ENCODE measurements around the gene SKAP1. TPM values are rescaled to one million over a fixed set of nuclear protein-coding genes. Genes with fewer than 3 reads are reported as not detected.

SKAP1 gene
- polyA plus RNA-seq, 3 donors = 0.13 to 1.0 (median 0.52) TPM

GRCh38 chr17:48270899-48271298 lies 159.1 kb downstream of the SKAP1 start:
- no peak overlapping the region for H3K4me2 ChIP-seq (replicated peaks; ENCODE audit: extremely low read depth, low read length, poor library complexity, severe bottlenecking)
- no peaks in the 10 kb centered on the region for H3K79me2 ChIP-seq (ENCODE audit: insufficient read depth, low read length)
- no peaks in the 10 kb centered on the region for H3K4me1 ChIP-seq (ENCODE audit: control insufficient read depth in 1 of 2, insufficient read depth in 2 of 2, low read length in 2 of 2)
- H3K9me3 Mint-ChIP-seq = peaks cover 0 to 2% (median 0%) of the 10 kb centered on the region in 7 donors
- intact Hi-C loops (cut with micrococcal nuclease) = no loop called here
- no peaks in the 10 kb centered on the region for H3K4me1 Mint-ChIP-seq
- no peak overlapping the region for H3K9ac ChIP-seq (ENCODE audit: insufficient read depth, low read length, poor library complexity, severe bottlenecking)
- peaks cover 10 to 12% (median 11%) of the 10 kb centered on the region in 3 donors for H3K27me3 Mint-ChIP-seq (ENCODE audit: low read depth in 3 of 3)
- H3K9me3 ChIP-seq (replicated peaks in 1 of 2; ENCODE audit: control insufficient read depth in 1 of 2, insufficient read depth in 1 of 2, low read length in 2 of 2) = no peaks in the 10 kb centered on the region
- peaks cover 3 to 4% of the 10 kb centered on the region in 2 donors for H3K27me3 ChIP-seq (ENCODE audit: control insufficient read depth in 2 of 2, insufficient read depth in 2 of 2, low read length in 2 of 2)
- H3K27ac ChIP-seq (ENCODE audit: low read depth in 1 of 2, low read length in 2 of 2) = no peak overlapping the region
- no peak overlapping the region for H3K4me3 ChIP-seq (replicated peaks in 1 of 3; ENCODE audit: low read depth in 2 of 3, low read length in 3 of 3)
- TF ChIP-seq, protein P1, sequence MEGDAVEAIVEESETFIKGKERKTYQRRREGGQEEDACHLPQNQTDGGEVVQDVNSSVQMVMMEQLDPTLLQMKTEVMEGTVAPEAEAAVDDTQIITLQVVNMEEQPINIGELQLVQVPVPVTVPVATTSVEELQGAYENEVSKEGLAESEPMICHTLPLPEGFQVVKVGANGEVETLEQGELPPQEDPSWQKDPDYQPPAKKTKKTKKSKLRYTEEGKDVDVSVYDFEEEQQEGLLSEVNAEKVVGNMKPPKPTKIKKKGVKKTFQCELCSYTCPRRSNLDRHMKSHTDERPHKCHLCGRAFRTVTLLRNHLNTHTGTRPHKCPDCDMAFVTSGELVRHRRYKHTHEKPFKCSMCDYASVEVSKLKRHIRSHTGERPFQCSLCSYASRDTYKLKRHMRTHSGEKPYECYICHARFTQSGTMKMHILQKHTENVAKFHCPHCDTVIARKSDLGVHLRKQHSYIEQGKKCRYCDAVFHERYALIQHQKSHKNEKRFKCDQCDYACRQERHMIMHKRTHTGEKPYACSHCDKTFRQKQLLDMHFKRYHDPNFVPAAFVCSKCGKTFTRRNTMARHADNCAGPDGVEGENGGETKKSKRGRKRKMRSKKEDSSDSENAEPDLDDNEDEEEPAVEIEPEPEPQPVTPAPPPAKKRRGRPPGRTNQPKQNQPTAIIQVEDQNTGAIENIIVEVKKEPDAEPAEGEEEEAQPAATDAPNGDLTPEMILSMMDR (IDR thresholded peaks at IDR 0.05) = no peak
- no peak overlapping the region for H3K4me3 Mint-ChIP-seq
- no peak overlapping the region for H3K27ac Mint-ChIP-seq
- DNase-seq = no peak
- no peaks in the 10 kb centered on the region for H3K36me3 ChIP-seq (replicated peaks in 1 of 2; ENCODE audit: control insufficient read depth in 1 of 2, insufficient read depth in 2 of 2, low read length in 2 of 2)
- H4K20me1 ChIP-seq (ENCODE audit: insufficient read depth, low read length) = no peaks in the 10 kb centered on the region
- no peak overlapping the region for H2AFZ ChIP-seq (ENCODE audit: insufficient read depth, low read depth, low read length, poor library complexity, severe bottlenecking)
- H3K36me3 Mint-ChIP-seq = no peaks in the 10 kb centered on the region
- no CpG with 5 or more reads among the region's 2 CpGs for WGBS (ENCODE audit: insufficient coverage)

- WGBS (ENCODE audit: insufficient coverage) = no CpG with 5 or more reads among the region's 1 CpG
- H3K9me3 ChIP-seq (replicated peaks in 1 of 2; ENCODE audit: control insufficient read depth in 1 of 2, insufficient read depth in 1 of 2, low read length in 2 of 2) = no peaks in the 10 kb centered on the region
- TF ChIP-seq, protein P1 (IDR thresholded peaks at IDR 0.05) = no peak
- H3K27me3 ChIP-seq (ENCODE audit: control insufficient read depth in 2 of 2, insufficient read depth in 2 of 2, low read length in 2 of 2) = no peaks in the 10 kb centered on the region
- intact Hi-C loops (cut with micrococcal nuclease) = no loop called here
- no peak overlapping the region for H3K27ac ChIP-seq (ENCODE audit: low read depth in 1 of 2, low read length in 2 of 2)
- H3K9me3 Mint-ChIP-seq = peaks cover 0 to 2% (median 0%) of the 10 kb centered on the region in 7 donors
- H3K4me1 ChIP-seq (ENCODE audit: control insufficient read depth in 1 of 2, insufficient read depth in 2 of 2, low read length in 2 of 2) = no peaks in the 10 kb centered on the region
- H3K4me3 Mint-ChIP-seq = no peak overlapping the region
- peaks cover 7 to 18% (median 15%) of the 10 kb centered on the region in 3 donors for H3K27me3 Mint-ChIP-seq (ENCODE audit: low read depth in 3 of 3)
- no peaks in the 10 kb centered on the region for H3K36me3 Mint-ChIP-seq
- H4K20me1 ChIP-seq (ENCODE audit: insufficient read depth, low read length) = no peaks in the 10 kb centered on the region
- no peak overlapping the region for H3K27ac Mint-ChIP-seq
- no peak overlapping the region for H2AFZ ChIP-seq (ENCODE audit: insufficient read depth, low read depth, low read length, poor library complexity, severe bottlenecking)
- H3K4me3 ChIP-seq (replicated peaks in 1 of 3; ENCODE audit: low read depth in 2 of 3, low read length in 3 of 3) = no peak overlapping the region
- H3K4me2 ChIP-seq (replicated peaks; ENCODE audit: extremely low read depth, low read length, poor library complexity, severe bottlenecking) = no peak overlapping the region
- no peaks in the 10 kb centered on the region for H3K4me1 Mint-ChIP-seq
- no peak overlapping the region for H3K9ac ChIP-seq (ENCODE audit: insufficient read depth, low read length, poor library complexity, severe bottlenecking)
- no peaks in the 10 kb centered on the region for H3K36me3 ChIP-seq (replicated peaks in 1 of 2; ENCODE audit: control insufficient read depth in 1 of 2, insufficient read depth in 2 of 2, low read length in 2 of 2)
- no peaks in the 10 kb centered on the region for H3K79me2 ChIP-seq (ENCODE audit: insufficient read depth, low read length)
- DNase-seq = no peak
Measured at GRCh38 chr17:48269209-48269608, 160.8 kb downstream of the SKAP1 start.
